ENCODE data around the gene SLC8B1. TPM values are rescaled to one million over a fixed set of nuclear protein-coding genes. Genes with fewer than 3 reads are reported as not detected.

The SLC8B1 gene
- total and polyA plus RNA-seq, 2 donors (not counting 1 experiment from before 2014, with no cell fraction given), result 16.7 to 16.8 TPM

- Histone ChIP-seq H3K36me3 (ENCODE audit: control insufficient read depth, insufficient read depth, low read length) (no peaks in the 10 kb centered on the region), H3K4me3 (replicated peaks in 1 of 4; ENCODE audit: control extremely low read depth in 1 of 4, insufficient read depth in 1 of 4, low read depth in 3 of 4, low read length in 4 of 4) (no peak overlapping the region), H2AFZ (ENCODE audit: low read length) (no peak overlapping the region), H3K27ac (ENCODE audit: insufficient read depth, low read length) (no peak overlapping the region), H3K9ac (ENCODE audit: insufficient read depth, low read length) (no peak overlapping the region), H3K79me2 (ENCODE audit: control insufficient read depth, insufficient read depth, low read length) (no peaks in the 10 kb centered on the region), H3K27me3 (ENCODE audit: control insufficient read depth, insufficient read depth, low read length) (no peaks in the 10 kb centered on the region), H4K20me1 (ENCODE audit: control insufficient read depth, extremely low read depth, insufficient read depth, low read length) (no peaks in the 10 kb centered on the region), H3K4me2 (ENCODE audit: extremely low read depth, insufficient read depth, low read length) (no peak overlapping the region), H3K9me3 (ENCODE audit: control insufficient read depth, insufficient read depth, low read depth, low read length) (no peaks in the 10 kb centered on the region), H3K4me1 (ENCODE audit: control insufficient read depth, extremely low read depth, insufficient read depth, low read length) (peaks cover 11% of the 10 kb centered on the region)
- no peak for TF ChIP-seq CTCF (conservative IDR thresholded peaks at IDR 0.05 in 1 of 2, IDR thresholded peaks at IDR 0.05 in 1 of 2; ENCODE audit: low read depth in 1 of 2, low read length in 2 of 2)
- TF ChIP-seq EZH2 (IDR thresholded peaks at IDR 0.05; ENCODE audit: low read length, missing control alignments), result no peak
- no peak for DNase-seq (ENCODE audit: low read depth in 2 of 2)
These were observed 65.5 kb downstream of the SLC8B1 start for GRCh38 chr12:113269257-113269943.

GRCh38 chr12:113268621-113269020, 66.3 kb downstream of the SLC8B1 start:
- Histone ChIP-seq H3K27ac (ENCODE audit: insufficient read depth, low read length) (no peak overlapping the region), H3K4me2 (ENCODE audit: extremely low read depth, insufficient read depth, low read length) (no peak overlapping the region), H3K9ac (ENCODE audit: insufficient read depth, low read length) (no peak overlapping the region), H2AFZ (ENCODE audit: low read length) (no peak overlapping the region), H3K36me3 (ENCODE audit: control insufficient read depth, insufficient read depth, low read length) (no peaks in the 10 kb centered on the region), H3K79me2 (ENCODE audit: control insufficient read depth, insufficient read depth, low read length) (no peaks in the 10 kb centered on the region), H4K20me1 (ENCODE audit: control insufficient read depth, extremely low read depth, insufficient read depth, low read length) (no peaks in the 10 kb centered on the region), H3K4me1 (ENCODE audit: control insufficient read depth, extremely low read depth, insufficient read depth, low read length) (peaks cover 11% of the 10 kb centered on the region), H3K4me3 (replicated peaks in 1 of 4; ENCODE audit: control extremely low read depth in 1 of 4, insufficient read depth in 1 of 4, low read depth in 3 of 4, low read length in 4 of 4) (no peak overlapping the region), H3K9me3 (ENCODE audit: control insufficient read depth, insufficient read depth, low read depth, low read length) (no peaks in the 10 kb centered on the region), H3K27me3 (ENCODE audit: control insufficient read depth, insufficient read depth, low read length) (no peaks in the 10 kb centered on the region)
- TF ChIP-seq EZH2 (IDR thresholded peaks at IDR 0.05; ENCODE audit: low read length, missing control alignments) (no peak), CTCF (conservative IDR thresholded peaks at IDR 0.05 in 1 of 2, IDR thresholded peaks at IDR 0.05 in 1 of 2; ENCODE audit: low read depth in 1 of 2, low read length in 2 of 2) (no peak)
- no peak for DNase-seq (ENCODE audit: low read depth in 2 of 2)

- H2AFZ ChIP-seq (ENCODE audit: low read length), result no peak overlapping the region
- peaks cover 11% of the 10 kb centered on the region for H3K4me1 ChIP-seq (ENCODE audit: control insufficient read depth, extremely low read depth, insufficient read depth, low read length)
- H4K20me1 ChIP-seq (ENCODE audit: control insufficient read depth, extremely low read depth, insufficient read depth, low read length), result no peaks in the 10 kb centered on the region
- no peak overlapping the region for H3K9ac ChIP-seq (ENCODE audit: insufficient read depth, low read length)
- no peak for DNase-seq (ENCODE audit: low read depth in 2 of 2)
- H3K36me3 ChIP-seq (ENCODE audit: control insufficient read depth, insufficient read depth, low read length), result no peaks in the 10 kb centered on the region
- no peak overlapping the region for H3K4me3 ChIP-seq (replicated peaks in 1 of 4; ENCODE audit: control extremely low read depth in 1 of 4, insufficient read depth in 1 of 4, low read depth in 3 of 4, low read length in 4 of 4)
- no peak for TF ChIP-seq CTCF (conservative IDR thresholded peaks at IDR 0.05 in 1 of 2, IDR thresholded peaks at IDR 0.05 in 1 of 2; ENCODE audit: low read depth in 1 of 2, low read length in 2 of 2)
- no peak for TF ChIP-seq EZH2 (IDR thresholded peaks at IDR 0.05; ENCODE audit: low read length, missing control alignments)
- no peaks in the 10 kb centered on the region for H3K9me3 ChIP-seq (ENCODE audit: control insufficient read depth, insufficient read depth, low read depth, low read length)
- no peaks in the 10 kb centered on the region for H3K79me2 ChIP-seq (ENCODE audit: control insufficient read depth, insufficient read depth, low read length)
- H3K27ac ChIP-seq (ENCODE audit: insufficient read depth, low read length), result no peak overlapping the region
- H3K4me2 ChIP-seq (ENCODE audit: extremely low read depth, insufficient read depth, low read length), result no peak overlapping the region
- H3K27me3 ChIP-seq (ENCODE audit: control insufficient read depth, insufficient read depth, low read length), result no peaks in the 10 kb centered on the region
These were observed 66.8 kb downstream of the SLC8B1 start for GRCh38 chr12:113268136-113268535.

All from fibroblast of lung (primary cell).